Hair follicle dermal papilla cell (primary cell): Measurements from ENCODE around the gene CERS5. TPM values are rescaled to one million over a fixed set of nuclear protein-coding genes. Genes with fewer than 3 reads are reported as not detected.

Source experiments
- total RNA-seq: library from RNA; depleted of rRNA; stranded (reverse); fragments of >200 nt; gene quantifications from 2 replicates; pipeline ENCODE4 v1.2.3, GENCODE V29; 2012

CERS5 gene, protein sequence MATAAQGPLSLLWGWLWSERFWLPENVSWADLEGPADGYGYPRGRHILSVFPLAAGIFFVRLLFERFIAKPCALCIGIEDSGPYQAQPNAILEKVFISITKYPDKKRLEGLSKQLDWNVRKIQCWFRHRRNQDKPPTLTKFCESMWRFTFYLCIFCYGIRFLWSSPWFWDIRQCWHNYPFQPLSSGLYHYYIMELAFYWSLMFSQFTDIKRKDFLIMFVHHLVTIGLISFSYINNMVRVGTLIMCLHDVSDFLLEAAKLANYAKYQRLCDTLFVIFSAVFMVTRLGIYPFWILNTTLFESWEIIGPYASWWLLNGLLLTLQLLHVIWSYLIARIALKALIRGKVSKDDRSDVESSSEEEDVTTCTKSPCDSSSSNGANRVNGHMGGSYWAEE
- total RNA-seq, result 31.0 and 33.8 TPM in 2 replicates

GRCh38 chr12:50167049-50167828, at the start of gene CERS5:
Gene CERS5, minus strand, starts transcription at chr12:50167369. Its CDS starts 72 bp downstream, at chr12:50167297.

DNA sequence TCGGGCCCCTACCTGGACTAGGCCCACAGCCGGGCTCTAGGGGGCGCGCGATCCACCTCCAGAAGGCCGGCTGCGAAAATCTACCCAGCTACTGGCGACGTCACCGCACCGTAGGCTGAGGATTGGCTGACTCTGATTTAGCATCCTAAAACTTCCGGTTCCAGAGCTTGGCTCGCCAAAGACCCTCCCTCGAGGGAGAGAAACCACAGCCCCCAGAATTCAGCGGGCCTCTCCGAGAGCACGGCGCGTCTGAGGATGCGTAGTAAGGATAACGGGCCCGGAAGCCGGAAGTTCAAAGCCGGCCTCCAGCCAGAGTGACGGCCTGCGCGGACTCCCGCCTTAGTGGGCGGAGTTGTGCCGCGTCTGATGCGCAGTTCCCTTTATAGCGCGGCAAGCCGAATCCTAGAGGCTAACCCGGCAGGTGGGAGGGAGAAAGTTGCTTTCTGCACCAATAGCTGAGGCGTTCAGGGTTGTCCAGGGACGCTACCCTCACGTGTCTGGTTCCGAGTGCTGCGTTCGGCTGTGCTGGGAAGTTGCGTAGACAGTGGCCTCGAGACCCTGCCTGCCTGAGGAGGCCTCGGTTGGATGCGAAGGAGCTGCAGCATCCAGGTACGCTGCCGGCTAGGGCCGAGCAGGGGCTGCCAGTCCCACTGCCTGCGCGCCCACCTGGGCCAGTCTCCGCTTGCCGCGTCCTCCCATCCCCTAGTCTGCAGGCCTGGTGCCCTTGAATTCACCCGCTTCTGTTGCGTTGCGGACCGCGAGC, 55.3 kb downstream of the CERS5 start, which contains the start of gene COX14:
TSS of gene COX14 (plus strand) at position 544 of the 763 bp plus-strand sequence. CDS start 7,808 bp downstream, outside the sequence.

DNA sequence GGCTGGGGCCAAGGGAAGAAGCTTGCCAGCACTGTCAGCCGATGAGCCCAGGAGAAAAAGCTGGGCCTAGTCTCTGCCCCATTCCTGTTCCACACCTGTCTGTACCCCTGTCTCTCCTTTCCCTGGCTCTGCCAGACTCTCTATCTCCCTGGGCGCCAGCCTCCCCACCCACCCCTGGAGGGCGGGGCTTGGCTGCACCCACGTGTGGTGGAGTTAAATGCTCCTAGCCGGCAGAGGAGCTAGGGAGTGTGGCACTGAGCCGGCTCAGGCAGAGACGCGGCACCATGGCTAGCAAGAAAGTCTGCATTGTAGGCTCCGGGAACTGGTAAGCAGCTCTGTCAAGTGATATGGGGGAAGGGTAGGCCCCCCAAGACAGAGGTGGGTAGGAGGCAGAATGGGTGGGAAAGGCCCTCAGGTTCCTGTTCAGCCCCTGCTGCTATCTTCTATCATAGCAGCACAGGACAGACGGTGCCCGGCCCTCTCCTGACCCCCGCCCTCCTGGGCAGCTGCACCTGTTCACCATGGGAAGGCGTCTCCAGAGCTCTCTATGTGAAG, 63.3 kb downstream of the CERS5 start, which contains the start of gene GPD1:
TSS of gene GPD1 (plus strand) at position 242 of the 555 bp plus-strand sequence. CDS start at position 285, 43 bp downstream.

GRCh38 chr12:50084775-50085614, 82.2 kb downstream of the CERS5 start, which contains the start of gene SMARCD1:
Gene SMARCD1, plus strand, starts transcription at chr12:50085342. Its CDS starts 28 bp downstream, at chr12:50085370.

Other genes with a start within 250 kb of the CERS5 start
- not detected in 2 replicates for gene AQP2, start 216.6 kb downstream of the CERS5 start, total RNA-seq
- not detected in 2 replicates for gene AQP5, start 205.5 kb downstream of the CERS5 start, total RNA-seq
- not detected in 2 replicates for gene AQP6, start 194.4 kb downstream of the CERS5 start, total RNA-seq
- gene RACGAP1, start 141.9 kb downstream of the CERS5 start, total RNA-seq, result 22.6 and 23.8 TPM in 2 replicates
- 1.6 and 1.9 TPM in 2 replicates for gene ASIC1, start 109.8 kb downstream of the CERS5 start, total RNA-seq
- 66.9 and 67.5 TPM in 2 replicates for gene SMARCD1, start 82.0 kb downstream of the CERS5 start, total RNA-seq
- under 0.01 and 0.24 TPM in 2 replicates for gene GPD1, start 63.4 kb downstream of the CERS5 start, total RNA-seq
- gene COX14, start 55.1 kb downstream of the CERS5 start, total RNA-seq, result 23.5 and 23.9 TPM in 2 replicates
- gene LIMA1, start 116.2 kb upstream of the CERS5 start, total RNA-seq, result 342 and 369 TPM in 2 replicates
- gene FAM186A, start 229.2 kb upstream of the CERS5 start, total RNA-seq, result not detected in 2 replicates
- 31.5 and 36.4 TPM in 2 replicates for gene LARP4, start 233.5 kb upstream of the CERS5 start, total RNA-seq